ENCODE results near the gene IGFLR1. TPM values are rescaled to one million over a fixed set of nuclear protein-coding genes. Genes with fewer than 3 reads are reported as not detected.

Gene IGFLR1
- total and polyA plus RNA-seq, 2 of the 8 experiments (the other 6 are each of a cell fraction or from before 2014, with no cell fraction given), result 8.4 to 28.9 TPM

DNA sequence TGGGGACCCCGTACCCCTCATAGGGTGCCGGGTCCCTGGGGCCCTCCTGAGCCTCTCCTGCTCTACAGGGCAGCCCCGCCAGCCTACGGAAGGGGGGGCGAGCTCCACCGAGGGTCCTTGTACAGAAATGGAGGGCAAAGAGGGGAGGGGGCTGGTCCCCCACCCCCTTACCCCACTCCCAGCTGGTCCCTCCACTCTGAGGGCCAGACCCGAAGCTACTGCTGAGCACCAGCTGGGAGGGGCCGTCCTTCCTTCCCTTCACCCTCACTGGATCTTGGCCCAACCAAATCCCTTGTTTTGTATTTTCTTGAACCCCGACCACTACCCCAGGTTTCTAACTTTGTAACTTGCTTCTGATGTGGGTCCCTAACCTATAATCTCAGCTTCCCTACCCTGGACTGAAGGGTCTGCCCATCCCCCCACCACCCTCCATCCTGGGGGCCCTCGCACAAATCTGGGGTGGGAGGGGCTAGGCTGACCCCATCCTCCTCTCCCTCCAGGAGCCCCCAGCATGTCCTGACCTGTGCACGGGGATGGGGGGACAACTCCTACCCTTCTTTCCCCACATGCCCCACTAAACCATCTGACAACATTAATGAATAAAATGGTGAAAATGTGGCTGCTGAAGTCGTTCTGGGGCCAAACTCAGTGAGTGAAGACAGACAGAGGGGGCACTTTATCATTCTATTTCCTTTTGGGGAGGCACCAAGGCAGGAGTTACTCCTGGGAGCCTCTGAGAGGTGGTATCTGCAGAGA is 46.1 kb upstream of the IGFLR1 start (continued):
- TF ChIP-seq GABPA (IDR thresholded peaks at IDR 0.05; ENCODE audit: borderline replicate concordance, insufficient read depth, low read length), result no peak

Data from H1 (cell line).